K562 (cell line): ENCODE results near the gene AMBRA1. TPM values are rescaled to one million over a fixed set of nuclear protein-coding genes. Genes with fewer than 3 reads are reported as not detected.

Experiments
- ARHGAP35 ChIP-seq: fragments of 450-650 bp; IDR thresholded peaks from 2 replicates; pipeline ENCODE4 v1.6.1; 2018; ENCODE audit not compliant: partially characterized antibody
- ATF3 ChIP-seq, 2 experiments: fragments of 450-650 bp in 1 of 2; sonication (generic) in 1 of 2; formaldehyde crosslinking in 1 of 2; IDR thresholded peaks in 1 of 2; conservative IDR thresholded peaks in 1 of 2; 2 replicates each; pipeline versions ENCODE4 v1.6.1 to v1.8.1; 2016 to 2023; ENCODE audit warnings: mild to moderate bottlenecking in 2 of 2, moderate library complexity in 2 of 2, inconsistent platforms in 1 of 2, missing genetic modification reagents in 1 of 2
- BCOR ChIP-seq: fragments of 450-650 bp; IDR thresholded peaks from 2 replicates; pipeline ENCODE4 v1.6.1; 2016
- CTCF ChIP-seq, 3 experiments: IDR thresholded peaks in 2 of 3; conservative IDR thresholded peaks in 1 of 3; 2 replicates each; pipeline ENCODE4 v1.5.1; 2011 to 2012; ENCODE audit warnings: low read length in 3 of 3, mild to moderate bottlenecking in 3 of 3, control low read depth in 2 of 3, improper control_type of control experiment in 1 of 3, inconsistent platforms in 1 of 3, low read depth in 1 of 3, mixed read lengths in 1 of 3, moderate library complexity in 1 of 3; ENCODE audit not compliant: insufficient read depth in 2 of 3
- ETV1 ChIP-seq: fragments of 450-650 bp; conservative IDR thresholded peaks from 2 replicates; pipeline ENCODE4 v1.6.1; 2016; ENCODE audit warnings: missing genetic modification characterization, control low read depth, low read depth, missing compliant biosample characterization
- FOXM1 ChIP-seq, 2 experiments: fragments of 450-650 bp in 1 of 2; sonication (generic) in 1 of 2; formaldehyde crosslinking in 1 of 2; IDR thresholded peaks; 2 replicates each; pipeline versions ENCODE4 v1.6.1 to v1.9.0; 2017 to 2022; ENCODE audit warnings: low read depth in 2 of 2, mild to moderate bottlenecking in 2 of 2, missing genetic modification reagents in 1 of 2, moderate library complexity in 1 of 2
- LCOR ChIP-seq: sonication (generic); formaldehyde crosslinking; IDR thresholded peaks from 2 replicates; pipeline ENCODE4 v1.8.0; 2022; ENCODE audit warnings: mild to moderate bottlenecking, missing genetic modification reagents
- NFIC ChIP-seq: fragments of 450-650 bp; IDR thresholded peaks from 2 replicates; pipeline ENCODE4 v1.6.1; 2017; ENCODE audit warnings: mild to moderate bottlenecking, inconsistent platforms
- RAD51 ChIP-seq: fragments of 450-650 bp; IDR thresholded peaks from 2 replicates; pipeline ENCODE4 v1.7.1; 2016; ENCODE audit warnings: low read depth, mild to moderate bottlenecking, borderline replicate concordance
- SREBF1 ChIP-seq: fragments of 150-350 bp; IDR thresholded peaks from 2 replicates; pipeline ENCODE4 v1.6.1; 2014; ENCODE audit warnings: antibody characterized with exemption, low read depth, low read length, borderline replicate concordance
- TAL1 ChIP-seq: fragments of 450-650 bp; IDR thresholded peaks from 2 replicates; pipeline ENCODE4 v1.6.1; 2016; ENCODE audit warnings: mild to moderate bottlenecking
- ZNF133 ChIP-seq: fragments of 250-450 bp; sonication (Bioruptor Pico); IDR thresholded peaks from 2 replicates; pipeline ENCODE4 v1.4.0; 2020; ENCODE audit warnings: mild to moderate bottlenecking
- ZNF277 ChIP-seq: fragments of 250-450 bp; sonication (Bioruptor Pico); IDR thresholded peaks from 2 replicates; pipeline ENCODE4 v1.8.0; 2022; ENCODE audit warnings: inconsistent platforms, mild to moderate bottlenecking, moderate library complexity, borderline replicate concordance
- polyA plus RNA-seq, 8 experiments: library from polyadenylated mRNA; depleted of rRNA in 4 of 8; stranded (reverse) in 5 of 8; unstranded in 3 of 8; fragments of >200 nt; fragmentation: Nextera tagmentation in 2 of 8; fragmentation: Illumina TruSeq in 1 of 8; extraction: Ambion mirVana in 2 of 8; extraction: Trizol in 1 of 8; gene quantifications; 2 replicates each; pipeline versions ENCODE4 v1.2.1 to v1.2.3, GENCODE V29; 2011 to 2014; ENCODE audit warnings: inconsistent platforms in 1 of 8, missing spikeins in 1 of 8
- total RNA-seq, 7 experiments: library from RNA; depleted of rRNA in 6 of 7; stranded (reverse); fragments of >200 nt in 6 of 7; fragmentation: Illumina TruSeq in 2 of 7; extraction: Trizol in 2 of 7; gene quantifications; 2 replicates each; pipeline versions ENCODE4 v1.2.1 to v1.2.3, GENCODE V29; 2011 to 2021; ENCODE audit warnings: low replicate concordance in 1 of 7

Gene AMBRA1
- total and polyA plus RNA-seq, 9 of the 15 experiments (the other 6 are each of a cell fraction or from before 2014, with no cell fraction given) = 0.15 to 24.5 (median 13.0) TPM

- TF ChIP-seq ARHGAP35 = no peak
- TF ChIP-seq LCOR (CRISPR knock-in tag) = peak; percentile 99
- TF ChIP-seq BCOR = no peak; the same call in 1 of the 2 replicates
- peak; percentile 62 for TF ChIP-seq ETV1 (tag)
- TF ChIP-seq NFIC = peak; percentile 10; the same call in 1 of the 2 replicates
- no peak for TF ChIP-seq RAD51
- TF ChIP-seq ATF3 (IDR thresholded peaks at IDR 0.05) = no peak
- TF ChIP-seq ATF3 (CRISPR knock-in tag; conservative IDR thresholded peaks at IDR 0.05) = no peak; the same call in 1 of the 2 replicates
- TF ChIP-seq FOXM1 (IDR thresholded peaks at IDR 0.05; ENCODE audit: low read depth) = no peak
- TF ChIP-seq FOXM1 (CRISPR knock-in tag; IDR thresholded peaks at IDR 0.05; ENCODE audit: low read depth) = peak; percentile 94; the same call in 1 of the 2 replicates
- TF ChIP-seq TAL1 = no peak
- TF ChIP-seq CTCF (IDR thresholded peaks at IDR 0.05 in 2 of 3, conservative IDR thresholded peaks at IDR 0.05 in 1 of 3; ENCODE audit: insufficient read depth in 2 of 3, low read depth in 1 of 3, low read length in 3 of 3) = 0 out of 6 replicates have a peak, but pooled peaks of 1 of the 3 experiments have one; percentile 5
- TF ChIP-seq ZNF133 (CRISPR knock-in tag) = no peak
- TF ChIP-seq SREBF1 = no peak
- TF ChIP-seq ZNF277 (CRISPR knock-in tag) = no peak
These were observed 201.2 kb downstream of the AMBRA1 start (continued) for GRCh38 chr11:46392421-46393230.
